WERI-Rb-1 (cell line): ENCODE data around the gene TBX15.

ENCODE experiments used
- DNase-seq: peaks from one replicate; pipeline ENCODE4 v3.0.0-alpha.2; 2020
- H3K27ac ChIP-seq: fragments of 250-450 bp; sonication (Bioruptor Pico); 2 replicates; pipeline ENCODE4 v1.5.1; 2020; ENCODE audit warnings: mild to moderate bottlenecking, moderate library complexity
- H3K27me3 ChIP-seq: fragments of 250-450 bp; sonication (Bioruptor Pico); 2 replicates; pipeline ENCODE4 v1.5.1; 2021; ENCODE audit warnings: mild to moderate bottlenecking, low read depth, moderate library complexity; ENCODE audit not compliant: insufficient read depth, severe bottlenecking
- H3K36me3 ChIP-seq: fragments of 250-450 bp; sonication (Bioruptor Pico); 2 replicates; pipeline ENCODE4 v1.5.1; 2020; ENCODE audit warnings: mild to moderate bottlenecking, moderate library complexity
- H3K4me3 ChIP-seq: 2 replicates; pipeline ENCODE4 v1.5.1; 2011; ENCODE audit warnings: low read depth, mild to moderate bottlenecking, control low read depth, low read length
- H3K9me3 ChIP-seq: fragments of 250-450 bp; sonication (Bioruptor Pico); 2 replicates; pipeline ENCODE4 v1.5.1; 2021; ENCODE audit warnings: mild to moderate bottlenecking, moderate library complexity; ENCODE audit not compliant: severe bottlenecking
- CTCF ChIP-seq: IDR thresholded peaks from 2 replicates; pipeline ENCODE4 v1.5.1; 2011; ENCODE audit warnings: low read depth, mild to moderate bottlenecking, control low read depth, inconsistent platforms, low read length

TBX15 gene

GRCh38 chr1:118890851-118891384 lies 97.2 kb downstream of the TBX15 start:
- TF ChIP-seq CTCF: no peak
- Histone ChIP-seq H3K4me3 (no peak overlapping the region), H3K27me3 (no peaks in the 10 kb centered on the region), H3K27ac (no peak overlapping the region), H3K36me3 (no peaks in the 10 kb centered on the region), H3K9me3 (no peaks in the 10 kb centered on the region)
- no peak for DNase-seq

- Histone ChIP-seq H3K27me3 (no peaks in the 10 kb centered on the region), H3K4me3 (no peak overlapping the region), H3K36me3 (no peaks in the 10 kb centered on the region), H3K27ac (no peak overlapping the region), H3K9me3 (no peaks in the 10 kb centered on the region)
- DNase-seq: no peak
- no peak for TF ChIP-seq CTCF
These were observed 103.2 kb downstream of the TBX15 start for GRCh38 chr1:118884946-118885345.

DNA sequence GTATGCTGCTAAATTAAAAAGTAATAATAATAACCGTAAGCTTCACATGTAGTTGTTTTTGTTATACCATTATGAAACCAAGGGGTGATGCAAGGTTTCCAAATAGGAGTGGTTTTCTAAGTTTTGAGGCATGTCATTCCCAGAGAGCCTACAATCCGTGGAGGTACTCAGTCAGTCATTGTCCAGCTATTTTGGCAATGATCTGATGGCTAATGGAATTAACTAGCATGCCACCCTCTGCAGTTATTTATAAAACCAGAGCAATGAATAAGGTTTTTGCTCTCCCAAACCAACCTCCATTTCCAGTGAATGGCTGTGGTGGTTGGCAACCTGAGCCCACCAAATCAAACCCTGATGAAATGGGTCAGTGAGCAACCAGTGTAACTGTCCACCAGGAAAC lies 106.4 kb downstream of the TBX15 start:
- DNase-seq: no peak
- Histone ChIP-seq H3K27me3 (no peaks in the 10 kb centered on the region), H3K4me3 (no peak overlapping the region), H3K27ac (no peak overlapping the region), H3K36me3 (no peaks in the 10 kb centered on the region), H3K9me3 (no peaks in the 10 kb centered on the region)
- no peak for TF ChIP-seq CTCF

- no peak overlapping the region for H3K27ac ChIP-seq
- H3K4me3 ChIP-seq: no peak overlapping the region
- no peak for TF ChIP-seq CTCF
- no peaks in the 10 kb centered on the region for H3K9me3 ChIP-seq
- no peaks in the 10 kb centered on the region for H3K36me3 ChIP-seq
- H3K27me3 ChIP-seq: no peaks in the 10 kb centered on the region
- no peak for DNase-seq
These were observed 109.5 kb downstream of the TBX15 start for GRCh38 chr1:118878661-118879060.

- TF ChIP-seq CTCF: no peak
- Histone ChIP-seq H3K9me3 (no peaks in the 10 kb centered on the region), H3K27me3 (no peaks in the 10 kb centered on the region), H3K36me3 (no peaks in the 10 kb centered on the region), H3K27ac (no peak overlapping the region), H3K4me3 (no peak overlapping the region)
- no peak for DNase-seq
These were observed 110.3 kb downstream of the TBX15 start for GRCh38 chr1:118877668-118878396.
